Neural cell (in vitro differentiated cells): ENCODE measurements around the gene IFNLR1. TPM values are rescaled to one million over a fixed set of nuclear protein-coding genes. Genes with fewer than 3 reads are reported as not detected.

Experiments
- H2AFZ ChIP-seq: fragments of 200-600, 300-800 bp; sonication (generic), shearing (Covaris generic); 2 replicates; pipeline ENCODE4 v1.6.0; 2014; ENCODE audit warnings: low read depth, mild to moderate bottlenecking, antibody characterized with exemption, low read length, moderate library complexity
- H3F3A ChIP-seq: fragments of 200-600 bp; shearing (Covaris generic); 2 replicates; pipeline ENCODE4 v1.6.1; 2016; ENCODE audit warnings: mild to moderate bottlenecking, moderate library complexity, mixed read lengths, antibody characterized with exemption, low read length; ENCODE audit not compliant: insufficient read depth, poor library complexity, severe bottlenecking
- H3K27ac ChIP-seq: fragments of 200-600, 300-800 bp; sonication (generic), shearing (Covaris generic); 2 replicates; pipeline ENCODE4 v1.5.1; 2014; ENCODE audit warnings: mild to moderate bottlenecking, low read length, moderate library complexity
- H3K27me3 ChIP-seq: fragments of 300-800, 200-600 bp; sonication (generic), shearing (Covaris generic); 2 replicates; pipeline ENCODE4 v1.6.0; 2014; ENCODE audit warnings: mild to moderate bottlenecking, low read depth, low read length, moderate library complexity; ENCODE audit not compliant: insufficient read depth
- H3K36me3 ChIP-seq: fragments of 300-800, 200-600 bp; sonication (generic), shearing (Covaris generic); 2 replicates; pipeline ENCODE4 v1.5.1; 2014; ENCODE audit warnings: mild to moderate bottlenecking, antibody characterized with exemption, low read length, moderate library complexity; ENCODE audit not compliant: insufficient read depth
- H3K4me2 ChIP-seq: fragments of 300-800, 200-600 bp; sonication (generic), shearing (Covaris generic); 2 replicates; pipeline ENCODE4 v1.6.0; 2014; ENCODE audit warnings: mild to moderate bottlenecking, low read length
- H3K4me3 ChIP-seq: fragments of 300-800, 200-600 bp; sonication (generic), shearing (Covaris generic); 2 replicates; pipeline ENCODE4 v1.5.1; 2014; ENCODE audit warnings: mild to moderate bottlenecking, low read length, moderate library complexity
- H3K79me2 ChIP-seq: fragments of 200-600 bp; shearing (Covaris generic); replicated peaks from 2 replicates; pipeline ENCODE4 v1.6.0; 2014; ENCODE audit warnings: mild to moderate bottlenecking, low read length, moderate library complexity; ENCODE audit not compliant: insufficient read depth
- H3K9ac ChIP-seq: fragments of 300-800, 200-600 bp; sonication (generic), shearing (Covaris generic); 2 replicates; pipeline ENCODE4 v1.6.1; 2016; ENCODE audit warnings: mild to moderate bottlenecking, low read length, mixed read lengths
- H3K9me2 ChIP-seq: fragments of 200-600 bp; shearing (Covaris generic); 2 replicates; pipeline ENCODE4 v1.6.1; 2016; ENCODE audit warnings: mild to moderate bottlenecking, low read length, mixed read lengths; ENCODE audit not compliant: insufficient read depth
- H3K9me3 ChIP-seq: fragments of 200-600, 300-800 bp; sonication (generic), shearing (Covaris generic); 2 replicates; pipeline ENCODE4 v1.6.1; 2016; ENCODE audit warnings: mild to moderate bottlenecking, mixed run types, low read length, moderate library complexity, mixed read lengths
- H4K20me1 ChIP-seq: fragments of 200-600 bp; shearing (Covaris generic); 2 replicates; pipeline ENCODE4 v1.6.1; 2016; ENCODE audit warnings: mild to moderate bottlenecking, mixed run types; ENCODE audit not compliant: insufficient read depth
- EP300 ChIP-seq: fragments of 450-650 bp; conservative IDR thresholded peaks from 2 replicates; pipeline ENCODE4 v1.6.1; 2014; ENCODE audit warnings: antibody characterized with exemption, mild to moderate bottlenecking, moderate library complexity; ENCODE audit not compliant: poor library complexity, severe bottlenecking
- EZH2 ChIP-seq: fragments of 200-600, 300-800 bp; shearing (Covaris generic), sonication (generic); IDR thresholded peaks from 2 replicates; pipeline ENCODE4 v1.6.1; 2014; ENCODE audit warnings: antibody characterized with exemption, low read length, borderline replicate concordance, mild to moderate bottlenecking; ENCODE audit not compliant: insufficient read depth, poor library complexity, severe bottlenecking
- MXI1 ChIP-seq: fragments of 450-650 bp; conservative IDR thresholded peaks from 2 replicates; pipeline ENCODE4 v1.6.1; 2014; ENCODE audit warnings: antibody characterized with exemption, mild to moderate bottlenecking; ENCODE audit not compliant: poor library complexity, severe bottlenecking
- POLR2AphosphoS5 ChIP-seq: IDR thresholded peaks from 2 replicates; pipeline ENCODE4 v1.6.1; 2012
- RAD21 ChIP-seq: fragments of 450-650 bp; conservative IDR thresholded peaks from 2 replicates; pipeline ENCODE4 v1.6.1; 2014; ENCODE audit warnings: antibody characterized with exemption, mild to moderate bottlenecking, moderate library complexity
- REST ChIP-seq: IDR thresholded peaks from 2 replicates; pipeline ENCODE4 v1.6.1; 2012; ENCODE audit warnings: borderline replicate concordance
- SMC3 ChIP-seq: fragments of 450-650 bp; conservative IDR thresholded peaks from 2 replicates; pipeline ENCODE4 v1.6.1; 2014; ENCODE audit warnings: antibody characterized with exemption, mild to moderate bottlenecking, moderate library complexity; ENCODE audit not compliant: poor library complexity
- TAF1 ChIP-seq: IDR thresholded peaks from 2 replicates; pipeline ENCODE4 v1.6.1; 2012; ENCODE audit warnings: low read depth
- polyA plus RNA-seq: library from polyadenylated mRNA; depleted of rRNA; stranded (reverse); fragments of >200 nt; gene quantifications from 2 replicates; pipeline ENCODE4 v1.2.3, GENCODE V29; 2014
- TF ChIP-seq, protein P1 (sequence below): fragments of 450-650 bp; IDR thresholded peaks from 2 replicates; pipeline ENCODE4 v1.5.1; 2014; ENCODE audit warnings: antibody characterized with exemption, mild to moderate bottlenecking, moderate library complexity; ENCODE audit not compliant: poor library complexity, severe bottlenecking

Gene IFNLR1
- polyA plus RNA-seq, 1 donor from 2014 or later = 0.32 TPM

- no peaks in the 10 kb centered on the region for H3K36me3 ChIP-seq
- no peaks in the 10 kb centered on the region for H3F3A ChIP-seq
- TF ChIP-seq MXI1 = no peak
- no peak for TF ChIP-seq SMC3
- TF ChIP-seq TAF1 = no peak
- TF ChIP-seq REST = no peak
- no peak for TF ChIP-seq EZH2
- TF ChIP-seq POLR2AphosphoS5 = no peak
- TF ChIP-seq RAD21 = no peak
- TF ChIP-seq EP300 = no peak
- TF ChIP-seq, protein P1, sequence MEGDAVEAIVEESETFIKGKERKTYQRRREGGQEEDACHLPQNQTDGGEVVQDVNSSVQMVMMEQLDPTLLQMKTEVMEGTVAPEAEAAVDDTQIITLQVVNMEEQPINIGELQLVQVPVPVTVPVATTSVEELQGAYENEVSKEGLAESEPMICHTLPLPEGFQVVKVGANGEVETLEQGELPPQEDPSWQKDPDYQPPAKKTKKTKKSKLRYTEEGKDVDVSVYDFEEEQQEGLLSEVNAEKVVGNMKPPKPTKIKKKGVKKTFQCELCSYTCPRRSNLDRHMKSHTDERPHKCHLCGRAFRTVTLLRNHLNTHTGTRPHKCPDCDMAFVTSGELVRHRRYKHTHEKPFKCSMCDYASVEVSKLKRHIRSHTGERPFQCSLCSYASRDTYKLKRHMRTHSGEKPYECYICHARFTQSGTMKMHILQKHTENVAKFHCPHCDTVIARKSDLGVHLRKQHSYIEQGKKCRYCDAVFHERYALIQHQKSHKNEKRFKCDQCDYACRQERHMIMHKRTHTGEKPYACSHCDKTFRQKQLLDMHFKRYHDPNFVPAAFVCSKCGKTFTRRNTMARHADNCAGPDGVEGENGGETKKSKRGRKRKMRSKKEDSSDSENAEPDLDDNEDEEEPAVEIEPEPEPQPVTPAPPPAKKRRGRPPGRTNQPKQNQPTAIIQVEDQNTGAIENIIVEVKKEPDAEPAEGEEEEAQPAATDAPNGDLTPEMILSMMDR = no peak
- H3K4me3 ChIP-seq = no peak overlapping the region
- no peak overlapping the region for H3K4me2 ChIP-seq
- no peak overlapping the region for H3K9ac ChIP-seq
- no peaks in the 10 kb centered on the region for H3K27me3 ChIP-seq
- H4K20me1 ChIP-seq = no peaks in the 10 kb centered on the region
- H3K27ac ChIP-seq = no peak overlapping the region
- H3K79me2 ChIP-seq = no peaks in the 10 kb centered on the region
- H2AFZ ChIP-seq = no peak overlapping the region
- H3K9me3 ChIP-seq = no peaks in the 10 kb centered on the region
- no peaks in the 10 kb centered on the region for H3K9me2 ChIP-seq
These were observed 60.9 kb downstream of the IFNLR1 start for GRCh38 chr1:24126018-24126671.

DNA sequence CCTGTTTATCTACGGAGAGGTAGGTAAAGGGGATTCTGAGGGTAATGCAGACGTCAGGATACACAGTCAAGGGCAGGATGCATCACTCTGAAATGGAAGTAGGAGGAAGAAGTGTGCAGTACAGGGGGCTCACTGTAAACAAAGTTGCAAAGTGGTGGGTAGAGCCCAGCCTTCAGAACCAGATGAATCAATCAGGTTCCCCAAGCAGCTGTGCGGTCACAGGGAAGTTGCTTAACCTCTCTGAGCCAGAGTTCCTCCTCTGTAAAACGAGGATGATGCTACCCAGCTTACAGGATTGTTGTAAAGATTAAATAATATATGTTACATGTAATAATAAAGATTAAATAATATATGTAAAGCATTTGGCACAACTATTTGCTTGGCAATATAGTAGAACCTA is 61.6 kb downstream of the IFNLR1 start:
- no peak overlapping the region for H3K4me3 ChIP-seq
- H3K79me2 ChIP-seq = no peaks in the 10 kb centered on the region
- H2AFZ ChIP-seq = no peak overlapping the region
- no peaks in the 10 kb centered on the region for H4K20me1 ChIP-seq
- no peaks in the 10 kb centered on the region for H3K36me3 ChIP-seq
- H3K4me2 ChIP-seq = no peak overlapping the region
- H3K27me3 ChIP-seq = no peaks in the 10 kb centered on the region
- H3K9me2 ChIP-seq = no peaks in the 10 kb centered on the region
- no peak overlapping the region for H3K9ac ChIP-seq
- TF ChIP-seq RAD21 = no peak
- no peak for TF ChIP-seq SMC3
- TF ChIP-seq EP300 = no peak
- TF ChIP-seq TAF1 = no peak
- TF ChIP-seq MXI1 = no peak
- H3F3A ChIP-seq = no peaks in the 10 kb centered on the region
- H3K9me3 ChIP-seq = no peaks in the 10 kb centered on the region
- H3K27ac ChIP-seq = no peak overlapping the region
